ENCODE results near the gene TEX14. TPM values are rescaled to one million over a fixed set of nuclear protein-coding genes. Genes with fewer than 3 reads are reported as not detected.

The TEX14 gene
- polyA plus RNA-seq, 1 donor (not counting 4 experiments of a cell fraction or from before 2014, with no cell fraction given): 0.16 TPM

DNA sequence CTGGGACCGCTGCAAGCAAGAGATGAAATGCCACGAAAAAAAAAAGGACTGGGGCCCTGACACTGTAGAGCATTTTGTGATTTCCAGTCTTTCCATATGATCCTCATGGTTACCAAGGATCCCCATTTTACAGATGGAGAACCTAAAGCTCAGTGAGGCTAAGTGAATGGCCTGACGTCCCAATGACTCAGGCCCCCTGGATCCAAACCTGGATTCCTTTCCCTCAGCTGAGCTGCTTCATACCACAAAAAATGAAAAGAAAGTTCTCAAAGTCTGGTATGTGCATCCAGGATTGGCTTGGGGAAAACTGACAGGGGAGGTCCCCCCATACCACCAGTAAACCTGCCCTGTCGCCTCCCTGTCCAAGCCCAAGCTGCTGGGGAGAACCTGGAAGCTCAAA is 80.5 kb downstream of the TEX14 start:
- H3K4me2 ChIP-seq (ENCODE audit: control insufficient read depth, extremely low read depth, insufficient read depth, low read depth, low read length): no peak overlapping the region
- no peaks in the 10 kb centered on the region for H3K9me3 ChIP-seq (ENCODE audit: control insufficient read depth, low read depth, low read length)
- H3K4me3 ChIP-seq (ENCODE audit: control insufficient read depth in 2 of 3, extremely low read depth in 1 of 3, insufficient read depth in 2 of 3, low read depth in 1 of 3, low read length in 3 of 3): no peak overlapping the region
- no peak overlapping the region for H3K27ac ChIP-seq (ENCODE audit: control insufficient read depth, insufficient read depth, low read length)
- no peak overlapping the region for H3K9ac ChIP-seq (ENCODE audit: control insufficient read depth, extremely low read depth, insufficient read depth, low read length)
- no peak for FAIRE-seq
- DNase-seq (ENCODE audit: low read depth, low spot score): no peak
- H3K79me2 ChIP-seq (ENCODE audit: control insufficient read depth, insufficient read depth, low read length): no peaks in the 10 kb centered on the region
- TF ChIP-seq, protein P1, sequence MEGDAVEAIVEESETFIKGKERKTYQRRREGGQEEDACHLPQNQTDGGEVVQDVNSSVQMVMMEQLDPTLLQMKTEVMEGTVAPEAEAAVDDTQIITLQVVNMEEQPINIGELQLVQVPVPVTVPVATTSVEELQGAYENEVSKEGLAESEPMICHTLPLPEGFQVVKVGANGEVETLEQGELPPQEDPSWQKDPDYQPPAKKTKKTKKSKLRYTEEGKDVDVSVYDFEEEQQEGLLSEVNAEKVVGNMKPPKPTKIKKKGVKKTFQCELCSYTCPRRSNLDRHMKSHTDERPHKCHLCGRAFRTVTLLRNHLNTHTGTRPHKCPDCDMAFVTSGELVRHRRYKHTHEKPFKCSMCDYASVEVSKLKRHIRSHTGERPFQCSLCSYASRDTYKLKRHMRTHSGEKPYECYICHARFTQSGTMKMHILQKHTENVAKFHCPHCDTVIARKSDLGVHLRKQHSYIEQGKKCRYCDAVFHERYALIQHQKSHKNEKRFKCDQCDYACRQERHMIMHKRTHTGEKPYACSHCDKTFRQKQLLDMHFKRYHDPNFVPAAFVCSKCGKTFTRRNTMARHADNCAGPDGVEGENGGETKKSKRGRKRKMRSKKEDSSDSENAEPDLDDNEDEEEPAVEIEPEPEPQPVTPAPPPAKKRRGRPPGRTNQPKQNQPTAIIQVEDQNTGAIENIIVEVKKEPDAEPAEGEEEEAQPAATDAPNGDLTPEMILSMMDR (optimal IDR thresholded peaks at IDR 0.05 in 1 of 3, IDR thresholded peaks at IDR 0.05 in 1 of 3, conservative IDR thresholded peaks at IDR 0.05 in 1 of 3; ENCODE audit: extremely low read depth in 1 of 3, insufficient read depth in 2 of 3, low read length in 3 of 3): no peak
- no peak for TF ChIP-seq EZH2 (IDR thresholded peaks at IDR 0.05; ENCODE audit: low read length)
- no peaks in the 10 kb centered on the region for H4K20me1 ChIP-seq (ENCODE audit: control insufficient read depth, extremely low read depth, insufficient read depth, low read length)
- H2AFZ ChIP-seq (ENCODE audit: control insufficient read depth, low read length): no peak overlapping the region
- peaks cover 5% of the 10 kb centered on the region for H3K27me3 ChIP-seq (ENCODE audit: control insufficient read depth, extremely low read depth, insufficient read depth, low read length)
- H3K36me3 ChIP-seq (ENCODE audit: control insufficient read depth in 2 of 2, extremely low read depth in 1 of 2, insufficient read depth in 2 of 2, low read length in 2 of 2): no peaks in the 10 kb centered on the region
- H3K9me1 ChIP-seq (ENCODE audit: control insufficient read depth, extremely low read depth, insufficient read depth, low read length): no peaks in the 10 kb centered on the region
- dilution Hi-C loops (cut with MboI; ENCODE audit: extremely low pct_ligation_motif_present, low sequenced_read_pairs): no loop called here
- no peaks in the 10 kb centered on the region for H3K4me1 ChIP-seq (ENCODE audit: control insufficient read depth, extremely low read depth, insufficient read depth, low read length)

DNA sequence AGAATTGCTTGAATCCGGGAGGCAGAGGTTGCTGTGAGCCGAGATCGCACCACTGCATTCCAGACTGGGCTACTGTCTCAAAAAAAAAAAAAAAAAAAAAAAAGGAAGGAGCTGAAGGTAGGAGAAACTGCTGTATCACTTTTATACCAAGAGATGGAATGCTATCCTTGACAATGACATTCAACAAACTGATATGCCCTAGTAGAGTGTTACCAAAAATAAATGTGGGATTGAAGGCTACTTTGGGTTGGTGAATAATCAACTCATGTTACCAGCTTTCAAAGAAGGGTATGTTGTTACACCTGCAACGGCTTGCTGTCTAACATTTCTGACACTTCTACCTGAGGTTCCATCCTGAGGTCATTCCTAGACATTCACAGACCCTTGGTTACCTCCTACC is 84.9 kb downstream of the TEX14 start:
- H3K4me1 ChIP-seq (ENCODE audit: control insufficient read depth, extremely low read depth, insufficient read depth, low read length): no peaks in the 10 kb centered on the region
- H2AFZ ChIP-seq (ENCODE audit: control insufficient read depth, low read length): no peak overlapping the region
- no peak overlapping the region for H3K9ac ChIP-seq (ENCODE audit: control insufficient read depth, extremely low read depth, insufficient read depth, low read length)
- H3K9me1 ChIP-seq (ENCODE audit: control insufficient read depth, extremely low read depth, insufficient read depth, low read length): no peaks in the 10 kb centered on the region
- TF ChIP-seq EZH2 (IDR thresholded peaks at IDR 0.05; ENCODE audit: low read length): no peak
- TF ChIP-seq, protein P1 (optimal IDR thresholded peaks at IDR 0.05 in 1 of 3, IDR thresholded peaks at IDR 0.05 in 1 of 3, conservative IDR thresholded peaks at IDR 0.05 in 1 of 3; ENCODE audit: extremely low read depth in 1 of 3, insufficient read depth in 2 of 3, low read length in 3 of 3): no peak
- H3K27ac ChIP-seq (ENCODE audit: control insufficient read depth, insufficient read depth, low read length): no peak overlapping the region
- no peak for FAIRE-seq
- H3K4me2 ChIP-seq (ENCODE audit: control insufficient read depth, extremely low read depth, insufficient read depth, low read depth, low read length): no peak overlapping the region
- H3K9me3 ChIP-seq (ENCODE audit: control insufficient read depth, low read depth, low read length): no peaks in the 10 kb centered on the region
- H3K27me3 ChIP-seq (ENCODE audit: control insufficient read depth, extremely low read depth, insufficient read depth, low read length): peaks cover 5% of the 10 kb centered on the region
- H3K79me2 ChIP-seq (ENCODE audit: control insufficient read depth, insufficient read depth, low read length): no peaks in the 10 kb centered on the region
- H3K4me3 ChIP-seq (ENCODE audit: control insufficient read depth in 2 of 3, extremely low read depth in 1 of 3, insufficient read depth in 2 of 3, low read depth in 1 of 3, low read length in 3 of 3): no peak overlapping the region
- H3K36me3 ChIP-seq (ENCODE audit: control insufficient read depth in 2 of 2, extremely low read depth in 1 of 2, insufficient read depth in 2 of 2, low read length in 2 of 2): no peaks in the 10 kb centered on the region
- DNase-seq (ENCODE audit: low read depth, low spot score): no peak
- no peaks in the 10 kb centered on the region for H4K20me1 ChIP-seq (ENCODE audit: control insufficient read depth, extremely low read depth, insufficient read depth, low read length)
- dilution Hi-C loops (cut with MboI; ENCODE audit: extremely low pct_ligation_motif_present, low sequenced_read_pairs): no loop called here

Data from keratinocyte (primary cell).